Smooth muscle cell (in vitro differentiated cells): ENCODE data around the gene TPP2. TPM values are rescaled to one million over a fixed set of nuclear protein-coding genes. Genes with fewer than 3 reads are reported as not detected.

Experiments
- DNase-seq: peaks from one replicate; lab custom pipeline; 2025; ENCODE audit not compliant: unreplicated experiment; lab: John Stamatoyannopoulos, UW
- H2AFZ ChIP-seq: fragments of 200-600 bp; sonication (generic); 2 replicates; pipeline ENCODE4 v1.6.0; 2016; ENCODE audit warnings: antibody characterized with exemption, low read depth, mild to moderate bottlenecking
- H3F3A ChIP-seq: fragments of 200-600 bp; sonication (generic); 2 replicates; pipeline ENCODE4 v1.6.0; 2017; ENCODE audit warnings: antibody characterized with exemption, low read depth
- H3K27ac ChIP-seq: fragments of 200-600 bp; sonication (generic); 2 replicates; pipeline ENCODE4 v1.5.1; 2016; ENCODE audit warnings: low read depth, mild to moderate bottlenecking
- H3K27me3 ChIP-seq: fragments of 200-600 bp; sonication (generic); 2 replicates; pipeline ENCODE4 v1.6.1; 2016; ENCODE audit warnings: low read depth, mild to moderate bottlenecking
- H3K36me3 ChIP-seq: fragments of 200-600 bp; sonication (generic); 2 replicates; pipeline ENCODE4 v1.5.1; 2016; ENCODE audit warnings: low read depth
- H3K4me1 ChIP-seq: fragments of 200-600 bp; sonication (generic); 2 replicates; pipeline ENCODE4 v1.5.1; 2016; ENCODE audit warnings: low read depth
- H3K4me2 ChIP-seq: fragments of 200-600 bp; sonication (generic); 2 replicates; pipeline ENCODE4 v1.6.0; 2016; ENCODE audit warnings: mild to moderate bottlenecking
- H3K4me3 ChIP-seq: fragments of 200-600 bp; sonication (generic); 2 replicates; pipeline ENCODE4 v1.5.1; 2016; ENCODE audit warnings: mild to moderate bottlenecking
- H3K79me2 ChIP-seq: fragments of 200-600 bp; sonication (generic); 2 replicates; pipeline ENCODE4 v1.6.0; 2016; ENCODE audit warnings: low read depth, mild to moderate bottlenecking
- H3K9ac ChIP-seq: fragments of 200-600 bp; sonication (generic); 2 replicates; pipeline ENCODE4 v1.6.0; 2016; ENCODE audit warnings: low read depth
- H3K9me3 ChIP-seq: fragments of 200-600 bp; sonication (generic); replicated peaks from 2 replicates; pipeline ENCODE4 v1.5.1; 2016; ENCODE audit warnings: low read depth
- H4K20me1 ChIP-seq: fragments of 200-600 bp; sonication (generic); 2 replicates; pipeline ENCODE4 v1.6.0; 2016; ENCODE audit warnings: low read depth
- CTCF ChIP-seq: fragments of 200-600 bp; sonication (generic); IDR thresholded peaks from 2 replicates; pipeline ENCODE4 v1.5.1; 2017; ENCODE audit warnings: borderline replicate concordance, mild to moderate bottlenecking, antibody characterized with exemption; ENCODE audit not compliant: insufficient read depth, poor library complexity, severe bottlenecking
- WGBS: methylation state at CpG from one replicate; pipeline ENCODE4 v1.1.7; 2016; ENCODE audit warnings: low lambda C conversion rate; 5-methylcytosine and 5-hydroxymethylcytosine counted together
- polyA plus RNA-seq: library from polyadenylated mRNA; unstranded; fragments of >200 nt; fragmentation: Nextera tagmentation; extraction: Ambion mirVana; gene quantifications from 2 replicates; pipeline ENCODE4 v1.2.1, GENCODE V29; 2016
- total RNA-seq: library from RNA; depleted of rRNA; stranded (reverse); fragments of >200 nt; gene quantifications from 2 replicates; pipeline ENCODE4 v1.2.3, GENCODE V29; 2014

The TPP2 gene
- total and polyA plus RNA-seq, 2 experiments from 2014 or later, result 13.0 to 38.7 TPM

- no peak overlapping the region for H3K4me2 ChIP-seq
- DNase-seq, result no peak
Observed at GRCh38 chr13:102569488-102569887, 27.3 kb upstream of the TPP2 start.

GRCh38 chr13:102571075-102571474 is 25.7 kb upstream of the TPP2 start:
- 73% methylated on average over 4 of the region's 4 CpGs for WGBS
- no peak overlapping the region for H3K4me3 ChIP-seq
- no peak overlapping the region for H2AFZ ChIP-seq
- H3K27me3 ChIP-seq, result peaks cover 18% of the 10 kb centered on the region
- no peak overlapping the region for H3K4me2 ChIP-seq
- no peak for DNase-seq
- H3K4me1 ChIP-seq, result no peaks in the 10 kb centered on the region
- H3K36me3 ChIP-seq, result no peaks in the 10 kb centered on the region
- H4K20me1 ChIP-seq, result no peaks in the 10 kb centered on the region
- H3K79me2 ChIP-seq, result no peaks in the 10 kb centered on the region
- TF ChIP-seq CTCF, result no peak
- H3K27ac ChIP-seq, result no peak overlapping the region
- no peak overlapping the region for H3K9ac ChIP-seq
- no peaks in the 10 kb centered on the region for H3K9me3 ChIP-seq
- no peaks in the 10 kb centered on the region for H3F3A ChIP-seq

More at GRCh38 chr13:102569488-102569887, 27.3 kb upstream of the TPP2 start:
- peaks cover 15% of the 10 kb centered on the region for H3K27me3 ChIP-seq
- H4K20me1 ChIP-seq, result no peaks in the 10 kb centered on the region
- H3K79me2 ChIP-seq, result no peaks in the 10 kb centered on the region
- no peaks in the 10 kb centered on the region for H3F3A ChIP-seq
- no peaks in the 10 kb centered on the region for H3K4me1 ChIP-seq
- H2AFZ ChIP-seq, result no peak overlapping the region
- TF ChIP-seq CTCF, result no peak
- H3K4me3 ChIP-seq, result no peak overlapping the region
- 30% methylated on average over 1 of the region's 1 CpG for WGBS
- H3K9me3 ChIP-seq, result no peaks in the 10 kb centered on the region
- no peak overlapping the region for H3K27ac ChIP-seq
- no peak overlapping the region for H3K9ac ChIP-seq
- H3K36me3 ChIP-seq, result no peaks in the 10 kb centered on the region

- 51% methylated on average over 6 of the region's 6 CpGs for WGBS
- peaks cover 13% of the 10 kb centered on the region for H3K27me3 ChIP-seq
Observed at GRCh38 chr13:102572323-102572722, 24.5 kb upstream of the TPP2 start.

More at GRCh38 chr13:102572323-102572722, 24.5 kb upstream of the TPP2 start:
- Histone ChIP-seq H4K20me1 (no peaks in the 10 kb centered on the region), H3K27ac (no peak overlapping the region), H3K79me2 (no peaks in the 10 kb centered on the region), H3K36me3 (no peaks in the 10 kb centered on the region), H3K4me2 (no peak overlapping the region), H3K4me1 (no peaks in the 10 kb centered on the region), H3K9ac (no peak overlapping the region), H3K9me3 (no peaks in the 10 kb centered on the region), H3F3A (no peaks in the 10 kb centered on the region), H3K4me3 (no peak overlapping the region), H2AFZ (no peak overlapping the region)
- no peak for TF ChIP-seq CTCF
- DNase-seq, result no peak
